HG02610 (cell line): Measurements from ENCODE around the gene CFAP90.
A peak's percentile ranks its signal among the peaks of the same experiment; 100 is the strongest.

Experiments
- ATAC-seq: cut with Tn5 transposase; IDR thresholded peaks from one replicate; pipeline ENCODE4 v1.9.1; 2021; ENCODE audit warnings: mild to moderate bottlenecking, moderate library complexity; ENCODE audit not compliant: unreplicated experiment

The CFAP90 gene

GRCh38 chr5:7827610-7828009 is 23.3 kb downstream of the CFAP90 start:
- ATAC-seq = no peak

DNA sequence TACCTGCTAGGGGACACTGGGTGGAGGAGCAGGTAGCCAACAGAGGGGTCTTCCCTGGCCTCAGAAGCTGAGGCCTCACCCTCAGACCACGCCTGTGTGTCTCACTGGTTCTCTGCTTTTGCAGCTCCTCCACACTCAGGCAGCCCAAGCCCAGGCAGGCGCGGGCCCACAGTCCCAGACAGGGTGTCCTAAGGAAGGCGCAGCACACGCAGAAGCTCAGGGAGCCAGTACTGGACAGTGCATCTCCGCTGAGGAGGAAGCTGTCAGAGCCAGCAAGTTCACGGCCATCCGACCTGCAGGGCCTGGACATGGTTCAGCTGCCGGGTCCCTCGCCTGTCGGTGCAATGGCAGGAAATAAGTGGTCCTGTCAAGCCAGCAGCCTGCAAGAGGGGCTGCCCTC is 25.3 kb downstream of the CFAP90 start:
- ATAC-seq = no peak

DNA sequence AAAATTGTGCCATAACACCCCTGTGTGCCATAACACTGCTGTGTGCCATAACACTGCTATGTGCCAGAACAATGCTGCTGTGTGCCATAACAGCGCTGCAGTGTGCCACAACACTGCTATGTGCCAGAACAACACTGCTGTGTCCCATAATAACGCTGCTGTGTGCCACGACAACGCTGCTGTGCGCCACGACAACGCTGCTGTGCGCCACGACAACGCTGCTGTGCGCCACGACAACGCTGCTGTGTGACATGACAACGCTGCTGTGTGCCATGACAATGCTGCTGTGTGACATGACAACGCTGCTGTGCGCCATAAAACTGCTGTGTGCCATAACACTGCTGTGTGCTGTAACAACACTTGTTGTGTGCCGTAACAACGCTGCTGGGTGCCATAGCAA is 25.9 kb downstream of the CFAP90 start:
- ATAC-seq = no peak

- ATAC-seq = no peak
These were observed 27.3 kb downstream of the CFAP90 start for GRCh38 chr5:7823594-7823993.

- no peak for ATAC-seq
These were observed 28.5 kb downstream of the CFAP90 start for GRCh38 chr5:7822449-7822848.

DNA sequence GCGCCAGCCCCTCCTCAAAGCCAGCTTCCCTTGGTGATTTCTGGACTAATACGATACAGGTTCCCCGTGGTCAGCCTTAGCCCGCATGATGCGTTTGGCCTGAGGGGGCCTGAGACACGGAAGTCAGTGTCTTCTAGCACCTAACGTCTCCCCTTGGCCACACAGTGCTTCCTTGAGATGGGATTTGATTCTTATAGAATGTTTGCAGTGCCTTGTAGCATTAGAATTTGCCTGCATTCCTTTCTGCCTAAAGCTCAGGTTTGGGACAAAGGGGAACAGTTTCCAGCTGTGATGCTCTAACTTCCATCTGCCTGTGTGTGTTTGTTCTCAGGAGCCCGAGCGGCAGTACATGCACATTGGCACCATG is 34.4 kb downstream of the CFAP90 start:
- ATAC-seq = no peak

DNA sequence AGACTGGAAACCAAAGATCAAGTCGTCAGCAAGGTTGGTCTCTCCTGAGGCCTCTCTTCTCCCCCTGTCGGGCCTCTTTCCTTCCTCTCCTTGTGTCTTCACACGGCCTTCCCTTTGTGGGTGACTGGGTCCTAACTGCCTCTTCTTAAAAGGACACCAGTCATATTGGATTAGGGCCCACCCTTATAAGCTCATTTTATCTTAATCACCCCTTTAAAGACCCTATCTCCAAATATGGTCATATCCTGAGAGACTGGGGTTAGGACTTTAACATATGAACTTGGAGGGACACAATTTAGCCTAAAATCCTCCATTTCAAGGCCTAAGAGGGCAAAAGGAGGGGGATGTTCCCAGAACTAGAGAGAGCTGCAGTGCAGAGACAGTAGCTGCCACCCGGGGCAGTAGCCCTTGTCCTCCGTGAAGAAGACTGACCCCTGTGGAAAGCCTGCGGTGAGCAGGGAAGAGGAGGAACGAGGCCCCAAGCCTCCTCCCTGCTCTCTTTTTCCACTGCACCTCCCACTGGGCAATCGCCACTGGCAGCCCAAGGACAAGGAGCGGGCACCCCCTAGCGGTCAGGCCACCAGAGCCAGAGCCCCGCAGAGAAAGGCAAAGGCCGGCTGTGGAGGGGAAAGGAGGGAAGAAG is 34.9 kb downstream of the CFAP90 start:
- ATAC-seq = peak; percentile 91

DNA sequence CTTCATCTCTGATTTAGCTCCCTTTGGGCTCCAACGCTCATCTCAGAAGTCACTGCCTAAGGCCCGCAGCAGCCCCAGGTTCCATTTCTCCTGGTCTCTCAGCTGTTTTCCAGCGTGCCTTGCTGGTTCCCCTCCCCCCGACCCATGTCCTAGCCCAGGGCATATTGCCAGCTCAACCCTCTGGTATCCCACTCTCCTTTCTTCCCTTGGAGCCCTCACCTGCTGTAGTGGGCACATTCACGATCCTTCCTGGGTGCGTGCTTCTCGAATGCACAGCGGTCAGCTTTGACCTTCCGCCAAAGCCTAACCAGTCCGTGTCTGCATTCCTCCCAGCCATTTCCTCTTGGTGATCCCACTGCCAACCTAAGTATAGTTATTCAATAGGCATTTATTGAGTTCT is 36.1 kb downstream of the CFAP90 start:
- ATAC-seq = no peak

- no peak for ATAC-seq
These were observed 37.4 kb downstream of the CFAP90 start for GRCh38 chr5:7813576-7813975.

DNA sequence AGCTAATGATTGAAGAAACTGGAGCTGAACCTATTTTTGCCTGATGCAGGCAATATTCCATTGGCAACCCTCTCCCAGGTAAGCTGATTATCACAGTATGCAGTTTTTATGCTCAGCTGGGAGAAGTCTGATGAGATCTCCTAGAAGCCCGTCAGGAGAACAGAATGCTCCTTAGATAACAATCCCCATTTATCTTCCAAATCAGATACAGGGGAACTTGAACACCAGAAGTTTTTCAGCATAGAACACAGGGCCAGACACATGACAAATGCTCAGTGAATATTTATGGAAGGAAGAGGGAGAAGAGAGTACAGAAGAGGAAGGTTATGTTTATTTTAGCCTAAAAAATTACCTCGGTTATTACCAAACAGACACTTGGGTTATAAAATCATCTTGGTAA is 37.9 kb downstream of the CFAP90 start:
- no peak for ATAC-seq

DNA sequence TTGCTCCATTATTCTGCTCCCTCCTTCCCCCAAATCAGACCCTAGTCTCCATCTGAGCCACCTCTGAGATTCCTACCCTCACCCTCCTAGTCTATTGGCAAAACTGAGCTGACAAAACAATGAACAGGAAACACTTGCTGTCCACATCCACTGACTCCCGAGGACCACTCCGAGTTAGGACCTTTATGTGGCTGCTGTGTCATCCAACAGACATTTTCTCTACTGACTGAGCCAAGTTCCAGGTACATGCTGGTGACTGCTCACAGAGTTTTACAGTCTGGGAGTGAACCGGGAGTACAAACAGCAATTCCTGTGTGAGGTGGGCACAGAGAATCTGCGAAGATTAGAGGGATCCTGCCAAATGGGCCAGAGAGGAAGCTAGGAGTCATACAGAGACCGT is 39.2 kb downstream of the CFAP90 start:
- no peak for ATAC-seq

GRCh38 chr5:7808998-7809397 is 41.9 kb downstream of the CFAP90 start:
- ATAC-seq = no peak

DNA sequence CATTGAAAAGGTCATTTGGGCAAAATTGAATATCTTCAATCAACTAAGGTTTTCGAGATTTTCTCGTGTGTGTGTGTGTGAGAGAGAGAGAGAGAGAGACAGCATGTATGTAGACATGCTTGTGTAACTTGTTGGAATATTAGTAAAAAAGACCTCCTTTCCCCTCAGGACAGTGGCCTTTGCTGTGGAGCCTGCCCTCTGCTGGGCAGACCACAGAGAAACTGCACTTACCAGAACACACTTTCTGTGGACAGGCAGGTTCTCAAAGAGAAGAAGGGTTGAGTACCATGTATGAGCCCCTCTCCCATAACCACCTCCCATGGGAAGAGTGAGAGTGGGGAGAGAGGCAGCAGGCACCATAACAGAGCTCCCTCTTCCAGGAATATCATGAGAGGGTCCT is 45.6 kb downstream of the CFAP90 start:
- no peak for ATAC-seq

- no peak for ATAC-seq
These were observed 47.0 kb downstream of the CFAP90 start for GRCh38 chr5:7803937-7804336.

- ATAC-seq = no peak
These were observed 48.1 kb downstream of the CFAP90 start for GRCh38 chr5:7802855-7803254.

- ATAC-seq = no peak
These were observed 48.9 kb downstream of the CFAP90 start for GRCh38 chr5:7801891-7802614.

DNA sequence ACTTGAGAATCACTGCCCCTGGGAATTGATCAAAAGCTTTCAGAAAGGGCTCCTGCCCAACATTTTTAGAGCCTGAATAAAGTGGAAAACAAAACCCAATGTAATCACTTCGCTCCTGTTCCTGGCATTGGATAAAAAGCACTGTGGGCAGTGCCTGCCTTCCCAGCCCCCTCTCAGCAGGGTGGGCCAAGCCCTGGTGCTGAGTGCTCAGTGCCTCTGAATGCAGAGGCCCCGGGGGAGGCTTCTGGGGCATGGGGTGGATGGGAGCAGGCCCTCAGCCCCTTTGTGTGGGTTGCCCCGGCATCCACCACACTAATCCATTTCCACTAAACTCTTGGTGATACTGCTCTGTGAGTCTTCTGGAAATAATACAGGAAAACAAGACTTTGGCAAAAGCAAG is 55.6 kb downstream of the CFAP90 start:
- ATAC-seq = no peak

GRCh38 chr5:7794823-7795222 is 56.1 kb downstream of the CFAP90 start:
- peak; percentile 41 for ATAC-seq

DNA sequence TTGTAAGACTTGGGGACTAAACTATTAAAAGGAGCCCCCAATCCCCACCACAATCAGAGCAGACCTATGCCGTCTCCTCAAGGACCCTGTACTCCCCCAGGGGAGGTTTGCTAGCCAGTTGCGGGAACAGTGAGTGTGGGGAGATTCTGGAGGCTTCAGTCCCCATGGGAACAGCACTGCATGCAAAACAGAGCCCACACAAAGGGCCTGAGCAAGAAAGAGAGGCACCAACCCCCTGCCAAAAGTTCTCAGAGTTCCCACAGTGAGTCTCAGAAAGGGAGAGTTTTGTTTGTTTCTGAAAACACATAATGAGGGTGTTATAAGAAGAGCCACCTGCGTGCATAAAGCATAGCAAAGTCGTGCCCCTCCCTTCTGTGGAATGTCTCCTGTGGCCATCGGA is 56.6 kb downstream of the CFAP90 start:
- peak; percentile 94 for ATAC-seq

DNA sequence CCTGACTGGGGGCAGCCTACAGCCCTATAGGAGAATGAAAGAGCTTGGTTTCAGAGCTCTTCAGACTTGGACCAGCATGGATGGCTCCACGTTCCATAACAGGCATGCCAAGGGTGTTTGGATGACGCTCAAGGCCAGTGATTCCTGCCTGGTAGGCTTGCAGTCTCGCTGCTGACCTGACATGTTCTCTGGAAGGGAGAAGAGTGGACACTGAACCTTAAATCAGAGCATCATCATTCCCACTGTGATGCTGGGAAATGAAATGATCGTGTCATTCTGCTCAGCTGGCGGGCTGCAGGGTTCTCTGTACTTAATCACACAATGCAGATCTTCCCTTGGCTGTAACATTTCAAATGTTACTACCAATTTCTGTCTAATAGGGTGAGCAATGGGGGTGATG is 57.0 kb downstream of the CFAP90 start:
- no peak for ATAC-seq

DNA sequence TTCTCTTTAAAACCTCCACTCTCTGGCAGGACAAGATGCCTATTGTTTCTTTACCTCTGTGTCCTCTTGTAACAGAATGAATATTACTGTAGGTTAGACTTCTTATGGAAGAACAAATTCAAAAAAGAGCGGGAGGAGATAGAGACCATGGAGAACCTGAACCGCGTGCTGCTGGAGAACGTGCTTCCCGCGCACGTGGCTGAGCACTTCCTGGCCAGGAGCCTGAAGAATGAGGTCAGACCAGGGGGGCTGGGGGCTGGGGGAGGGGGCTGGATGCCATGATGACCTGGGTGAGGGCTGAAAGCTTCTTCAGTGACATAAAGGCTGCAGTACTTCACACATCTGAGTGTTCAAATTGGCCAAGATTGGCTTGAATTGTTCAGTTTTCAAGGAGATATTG is 61.4 kb downstream of the CFAP90 start:
- ATAC-seq = no peak

- no peak for ATAC-seq
These were observed 63.2 kb downstream of the CFAP90 start for GRCh38 chr5:7787770-7788169.
